Urothelium cell line (cell line): Measurements from ENCODE around the gene TNFRSF6B.

Experiments
- DNase-seq: peaks from one replicate; pipeline ENCODE4 v3.0.0; 2011; ENCODE audit warnings: low spot score, mixed read lengths
- FAIRE-seq: peaks from 2 replicates; lab custom pipeline; 2011; peaks lifted over from hg19 to GRCh38; lab: Jason Lieb, UNC

The TNFRSF6B gene

DNA sequence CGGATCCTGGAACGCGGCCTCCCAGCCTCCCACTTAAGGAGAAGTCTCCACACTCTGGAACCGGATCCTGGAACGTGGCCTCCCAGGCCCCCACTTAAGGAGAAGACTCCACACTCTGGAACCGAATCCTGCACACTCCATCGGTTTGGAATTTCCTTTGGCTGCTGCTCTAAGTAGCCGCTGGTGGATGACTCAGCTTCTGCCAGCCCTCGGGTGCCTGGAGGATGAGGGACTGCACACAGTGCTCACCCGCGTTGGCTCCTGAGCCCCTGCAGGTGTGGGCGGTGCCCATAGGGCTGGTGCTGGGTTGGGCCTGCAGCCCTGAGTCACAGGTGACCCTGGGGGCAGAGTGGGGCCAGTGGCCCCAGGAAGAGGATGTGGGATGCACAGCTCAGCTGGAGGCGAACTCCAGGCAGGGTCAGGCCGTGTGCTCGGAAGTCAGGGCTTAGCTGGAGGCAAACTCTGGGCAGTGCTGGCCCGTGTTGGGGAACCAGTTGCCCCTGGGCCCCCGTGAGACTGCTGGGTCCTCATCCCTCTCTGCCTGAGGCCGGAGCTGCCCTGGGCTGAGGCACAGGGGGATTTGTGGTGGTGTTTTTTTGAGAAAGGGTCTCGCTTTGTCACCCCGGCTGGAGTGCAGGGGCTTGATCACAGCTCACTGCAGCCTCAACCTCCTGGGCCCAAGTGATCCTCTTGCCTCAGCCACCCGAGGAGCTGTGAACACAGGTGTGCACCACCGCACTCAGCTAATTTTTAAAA lies 13.9 kb upstream of the TNFRSF6B start:
- DNase-seq = peak; percentile 96
- peak; percentile 77 for FAIRE-seq

- no peak for FAIRE-seq
- no peak for DNase-seq
Measured at GRCh38 chr20:63685269-63686026, 11.0 kb upstream of the TNFRSF6B start.

GRCh38 chr20:63686094-63686491 lies 10.4 kb upstream of the TNFRSF6B start:
- no peak for FAIRE-seq
- DNase-seq = no peak

DNA sequence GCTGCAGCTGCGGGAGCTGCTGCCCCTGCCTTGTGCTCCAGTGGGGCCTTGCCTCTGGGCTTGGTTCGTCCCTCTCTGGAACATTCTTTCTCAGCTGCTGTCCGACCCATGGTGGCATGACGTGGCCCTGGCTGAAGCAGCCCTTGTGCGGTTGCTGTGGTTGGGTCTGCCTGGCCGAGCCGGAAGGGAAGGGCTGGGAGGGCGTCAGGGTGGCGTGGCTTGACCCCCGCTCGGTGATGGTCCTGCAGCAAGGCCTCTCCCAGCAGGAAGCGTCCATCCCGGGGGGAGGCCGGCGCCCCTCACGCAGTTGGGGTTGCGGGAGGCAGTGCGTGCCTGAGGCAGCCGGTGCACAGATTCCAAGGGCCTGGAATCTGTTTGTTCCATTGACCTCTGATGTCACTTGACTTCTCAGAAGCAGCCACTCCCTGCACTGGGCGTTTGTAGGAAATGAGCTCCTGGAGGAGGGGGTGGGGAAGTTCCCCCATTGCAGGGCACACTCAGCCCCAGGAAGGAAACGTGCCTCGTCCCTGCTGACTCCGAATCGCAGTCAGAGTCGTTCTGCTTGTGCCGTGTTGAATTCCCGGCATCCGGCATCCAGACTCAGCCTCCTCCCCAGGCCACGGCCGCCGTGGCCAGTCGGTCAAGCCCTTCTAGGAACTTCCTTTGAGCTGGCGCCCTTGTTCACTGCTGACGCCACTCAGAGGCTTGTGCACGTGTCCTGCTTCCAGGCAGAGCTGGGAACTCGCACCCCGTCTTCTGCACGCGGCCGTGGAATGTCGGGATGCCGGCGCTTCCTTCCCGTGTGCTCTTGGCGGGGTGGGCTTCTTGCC lies 9.7 kb upstream of the TNFRSF6B start:
- DNase-seq = no peak
- no peak for FAIRE-seq

DNA sequence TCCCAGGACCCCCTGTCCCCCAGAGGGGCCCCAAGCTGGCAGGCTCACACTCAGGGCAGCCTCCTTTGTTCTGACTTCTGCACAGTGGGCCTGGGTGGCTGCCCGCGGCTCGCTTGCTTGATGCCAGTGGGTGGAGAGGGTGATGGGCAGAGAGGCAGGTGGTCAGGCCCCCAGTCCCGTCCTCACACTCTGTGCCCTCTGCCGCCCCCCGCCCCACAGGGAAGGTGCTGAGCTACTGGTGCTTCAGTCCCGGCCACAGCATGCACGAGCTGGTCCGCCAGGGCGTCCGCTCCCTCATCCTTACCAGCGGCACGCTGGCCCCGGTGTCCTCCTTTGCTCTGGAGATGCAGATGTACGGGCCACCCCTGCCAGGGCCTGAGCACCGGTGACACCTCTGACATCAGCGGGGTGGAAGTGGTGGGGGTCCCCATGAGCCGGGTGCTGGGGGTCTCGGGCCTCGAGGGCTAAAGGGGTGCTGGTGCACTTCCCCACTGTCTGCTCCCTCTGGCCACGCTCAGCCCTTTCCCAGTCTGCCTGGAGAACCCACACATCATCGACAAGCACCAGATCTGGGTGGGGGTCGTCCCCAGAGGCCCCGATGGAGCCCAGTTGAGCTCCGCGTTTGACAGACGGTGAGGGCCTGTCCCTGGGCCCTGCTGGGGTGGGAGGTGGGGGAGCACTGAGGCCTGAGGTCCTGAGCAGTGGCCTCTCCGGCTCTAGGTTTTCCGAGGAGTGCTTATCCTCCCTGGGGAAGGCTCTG lies 8.9 kb upstream of the TNFRSF6B start:
- no peak for FAIRE-seq
- no peak for DNase-seq

- FAIRE-seq = no peak
- no peak for DNase-seq
Measured at GRCh38 chr20:63688228-63689045, 8.0 kb upstream of the TNFRSF6B start.

DNA sequence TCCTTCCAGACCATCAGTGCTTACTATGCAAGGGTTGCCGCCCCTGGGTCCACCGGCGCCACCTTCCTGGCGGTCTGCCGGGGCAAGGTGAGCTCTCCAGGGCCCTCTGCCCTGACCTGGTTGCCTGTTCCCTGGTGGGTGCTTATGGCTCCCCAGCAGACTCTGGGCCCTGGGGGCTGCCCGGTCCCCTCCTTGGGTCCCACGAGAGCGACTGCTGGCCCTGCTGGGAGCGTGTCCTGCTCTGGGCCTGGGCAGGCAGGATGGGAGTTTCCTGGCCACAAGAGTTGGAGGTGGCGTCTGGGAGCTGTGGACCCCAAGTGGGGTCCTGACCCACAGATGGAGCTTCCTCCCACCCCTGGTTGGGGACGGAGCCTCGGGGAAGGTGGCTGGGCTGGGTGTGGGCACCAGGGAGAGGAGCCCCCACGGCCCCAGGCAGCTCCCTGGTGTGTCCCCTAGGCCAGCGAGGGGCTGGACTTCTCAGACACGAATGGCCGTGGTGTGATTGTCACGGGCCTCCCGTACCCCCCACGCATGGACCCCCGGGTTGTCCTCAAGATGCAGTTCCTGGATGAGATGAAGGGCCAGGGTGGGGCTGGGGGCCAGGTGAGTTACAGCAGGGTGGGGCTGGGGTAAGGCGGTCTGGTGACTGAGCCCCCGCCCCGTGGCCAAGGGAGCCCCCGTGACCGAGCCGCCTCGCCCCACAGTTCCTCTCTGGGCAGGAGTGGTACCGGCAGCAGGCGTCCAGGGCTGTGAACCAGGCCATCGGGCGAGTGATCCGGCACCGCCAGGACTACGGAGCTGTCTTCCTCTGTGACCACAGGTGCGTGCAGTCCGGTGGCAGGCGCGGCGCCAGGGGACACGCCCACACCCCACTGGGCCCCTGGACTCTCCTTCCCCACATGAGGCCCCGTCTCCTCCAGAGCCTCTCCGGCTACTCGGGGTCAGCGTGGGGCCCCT lies 7.1 kb upstream of the TNFRSF6B start:
- DNase-seq (no peak), FAIRE-seq (no peak)

- FAIRE-seq (no peak), DNase-seq (no peak)
Measured at GRCh38 chr20:63690003-63690897, 6.2 kb upstream of the TNFRSF6B start.

DNA sequence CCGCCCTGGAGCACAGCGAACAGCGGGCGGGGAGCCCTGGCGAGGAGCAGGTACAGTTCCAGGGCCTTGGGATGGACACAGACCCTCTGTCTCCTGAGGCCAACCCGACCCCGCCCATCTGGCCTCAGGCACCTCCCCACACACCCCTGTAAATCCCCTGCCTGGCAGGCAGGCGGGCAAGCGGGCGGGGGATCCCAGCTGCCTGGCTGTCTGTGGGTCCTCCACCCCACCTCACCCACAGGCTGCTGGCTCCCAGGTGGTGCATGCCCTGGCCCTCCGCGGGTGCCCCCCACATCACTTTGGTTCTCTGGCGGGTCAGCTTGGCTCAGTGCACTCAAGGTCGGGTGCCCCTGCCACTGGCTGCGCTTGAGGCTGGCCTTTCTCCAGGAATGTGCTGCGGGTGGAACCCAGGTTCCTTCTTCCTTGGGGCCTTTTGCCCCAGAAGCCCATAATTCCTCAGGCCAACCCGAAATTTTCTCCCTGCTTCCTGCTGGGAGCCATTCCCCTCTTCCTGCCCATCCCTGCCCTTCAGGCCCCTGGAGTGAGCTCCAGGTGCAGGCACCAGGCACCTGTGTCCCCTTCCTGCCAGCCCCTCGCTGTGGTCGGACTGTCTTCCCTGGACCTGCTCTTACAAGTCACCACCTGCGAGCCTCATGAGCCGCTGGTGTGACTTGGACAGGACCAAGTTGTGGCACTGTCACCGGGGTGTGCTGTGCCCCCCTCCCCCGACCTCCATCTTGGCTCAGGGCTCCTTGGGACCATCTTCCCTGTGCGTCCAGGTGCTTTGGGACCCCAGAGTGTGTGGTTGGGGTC lies 5.3 kb upstream of the TNFRSF6B start:
- DNase-seq = no peak
- FAIRE-seq = no peak

DNA sequence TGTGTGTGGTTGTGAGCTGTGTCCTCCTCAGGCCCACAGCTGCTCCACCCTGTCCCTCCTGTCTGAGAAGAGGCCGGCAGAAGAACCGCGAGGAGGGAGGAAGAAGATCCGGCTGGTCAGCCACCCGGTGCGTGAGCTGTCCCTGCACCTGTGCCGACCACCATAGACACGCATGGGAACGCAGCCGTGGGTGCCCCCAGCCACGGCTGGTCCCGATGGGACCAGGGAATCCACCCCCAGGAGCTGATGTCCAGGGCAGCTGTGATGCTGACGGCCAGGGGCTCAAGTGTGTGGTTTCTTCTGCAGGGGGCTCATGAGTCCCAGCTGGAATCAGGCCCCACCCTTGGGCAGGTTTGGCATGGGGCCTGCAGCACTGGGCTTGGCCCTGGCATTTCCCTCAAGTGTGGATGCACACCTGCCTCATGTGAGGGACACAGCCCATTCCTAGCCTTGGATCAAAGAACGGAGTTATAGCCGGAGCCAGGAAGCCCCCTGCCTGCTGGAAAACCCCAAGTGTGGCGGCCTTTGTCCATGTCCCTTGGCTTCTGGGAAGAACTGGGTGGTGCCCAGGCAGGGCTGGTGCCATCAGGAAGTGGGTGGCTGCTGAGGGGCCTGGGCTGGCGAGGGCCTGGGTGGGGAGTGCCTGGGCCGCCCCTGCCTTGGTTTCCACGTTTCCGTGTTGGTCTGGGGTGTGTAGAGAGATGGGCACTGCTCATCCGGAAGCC lies 4.6 kb upstream of the TNFRSF6B start:
- FAIRE-seq (no peak), DNase-seq (no peak)

- no peak for FAIRE-seq
- DNase-seq = peak; percentile 45
Measured at GRCh38 chr20:63692436-63693082, 3.9 kb upstream of the TNFRSF6B start.

- FAIRE-seq (peak; percentile 99), DNase-seq (no peak)
Measured at GRCh38 chr20:63693083-63693732, 3.2 kb upstream of the TNFRSF6B start.

DNA sequence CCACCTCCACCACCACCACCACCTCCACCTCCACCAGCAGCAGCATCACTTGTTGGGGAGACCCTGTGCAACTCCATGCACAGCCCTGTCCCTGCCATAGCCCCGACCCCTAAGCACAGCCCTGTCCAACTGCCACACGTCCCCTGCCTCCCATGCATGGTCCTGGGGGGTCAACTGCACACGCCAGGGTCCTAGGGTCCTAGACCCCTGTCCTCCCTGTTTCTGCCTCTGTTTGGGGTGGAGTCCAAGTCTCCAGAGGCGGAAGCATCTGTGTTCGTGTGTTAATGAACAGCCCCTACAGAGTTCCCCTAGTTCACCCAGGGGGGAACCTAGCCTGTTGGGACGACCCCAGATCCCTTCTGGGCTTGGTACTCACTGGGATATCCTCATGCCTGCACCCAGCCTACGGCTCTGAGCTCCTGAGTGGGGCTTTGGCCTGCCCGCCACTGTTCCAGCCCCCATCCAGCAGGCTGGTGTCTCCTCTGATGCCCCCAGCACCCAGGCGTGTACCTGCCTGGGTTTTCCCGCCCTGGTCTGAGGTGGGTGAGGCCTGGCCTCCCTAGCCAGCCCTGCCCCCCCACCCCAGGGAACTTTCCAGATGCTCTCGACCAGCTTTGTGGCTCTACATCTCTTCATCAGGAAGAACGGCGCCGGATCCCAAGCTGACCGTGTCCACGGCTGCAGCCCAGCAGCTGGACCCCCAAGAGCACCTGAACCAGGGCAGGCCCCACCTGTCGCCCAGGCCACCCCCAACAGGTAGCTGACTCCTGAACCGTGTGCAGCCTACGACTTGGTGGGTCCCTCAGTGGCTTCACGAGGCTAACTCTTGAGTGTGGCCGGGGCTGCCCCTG lies 2.5 kb upstream of the TNFRSF6B start:
- FAIRE-seq (no peak), DNase-seq (no peak)
